H1 (cell line): Measurements from ENCODE around the gene MAP4. TPM values are rescaled to one million over a fixed set of nuclear protein-coding genes. Genes with fewer than 3 reads are reported as not detected.

Experiments
- CTCF ChIA-PET: fragments of 300-600 bp; sonication (Branson Sonifier 250); formaldehyde crosslinking; loops from one replicate; lab custom pipeline; 2021; ENCODE audit not compliant: partially characterized antibody; lab: Charles Lee
- POLR2A ChIA-PET: fragments of 300-600 bp; sonication (Branson Sonifier 250); formaldehyde crosslinking; loops from one replicate; lab custom pipeline; 2021; ENCODE audit warnings: inconsistent platforms; ENCODE audit not compliant: partially characterized antibody; lab: Charles Lee
- DNase-seq, 2 experiments: peaks; one replicate each; pipeline versions ENCODE4 v3.0.0 to v3.0.0-alpha.2; 2010 to 2022; ENCODE audit warnings: low spot score in 2 of 2, low read depth in 1 of 2, mixed read lengths in 1 of 2
- FAIRE-seq: peaks from 2 replicates; lab custom pipeline; 2011; peaks lifted over from hg19 to GRCh38; lab: Jason Lieb, UNC
- H2AFZ ChIP-seq: 2 replicates; pipeline ENCODE4 v1.8.1; 2012; ENCODE audit warnings: low read length, inconsistent platforms
- H2AK5ac ChIP-seq: 2 replicates; pipeline ENCODE4 v1.6.1; 2013; ENCODE audit warnings: low read depth, low read length
- H2BK120ac ChIP-seq: replicated peaks from 2 replicates; pipeline ENCODE3; 2013; ENCODE audit warnings: low read depth, low read length, inconsistent platforms
- H2BK12ac ChIP-seq: 2 replicates; pipeline ENCODE4 v1.6.1; 2013; ENCODE audit warnings: low read depth, low read length
- H2BK15ac ChIP-seq: 2 replicates; pipeline ENCODE4 v1.6.1; 2013; ENCODE audit warnings: low read length
- H2BK20ac ChIP-seq: 2 replicates; pipeline ENCODE4 v1.6.1; 2013; ENCODE audit warnings: low read length
- H2BK5ac ChIP-seq: 2 replicates; pipeline ENCODE4 v1.6.1; 2013; ENCODE audit warnings: low read depth, low read length
- H3K14ac ChIP-seq: 2 replicates; pipeline ENCODE4 v1.6.1; 2013; ENCODE audit warnings: inconsistent platforms; ENCODE audit not compliant: insufficient read length
- H3K18ac ChIP-seq: 2 replicates; pipeline ENCODE4 v1.6.1; 2013; ENCODE audit warnings: low read length; ENCODE audit errors: extremely low read depth
- H3K23ac ChIP-seq: 2 replicates; pipeline ENCODE4 v1.6.1; 2013; ENCODE audit warnings: inconsistent platforms; ENCODE audit not compliant: insufficient read length
- H3K23me2 ChIP-seq: 2 replicates; pipeline ENCODE4 v1.6.1; 2013; ENCODE audit warnings: low read depth, low read length
- H3K27ac ChIP-seq: 2 replicates; pipeline ENCODE4 v1.6.1; 2011; ENCODE audit warnings: low read depth, low read length, inconsistent platforms
- H3K27me3 ChIP-seq, 4 experiments: replicated peaks in 1 of 4; 1 replicate in 1 of 4; 2 replicates in 3 of 4; pipeline versions ENCODE4 v1.6.1 to v1.8.1; 2011 to 2013; ENCODE audit warnings: low read length in 3 of 4, mild to moderate bottlenecking in 3 of 4, inconsistent platforms in 2 of 4, mixed read lengths in 2 of 4, moderate library complexity in 1 of 4; ENCODE audit not compliant: control insufficient read depth in 3 of 4, insufficient read depth in 3 of 4; ENCODE audit errors: extremely low read depth in 1 of 4
- H3K36me3 ChIP-seq, 4 experiments: 2 replicates each; pipeline versions ENCODE4 v1.6.1 to v1.8.1; 2011 to 2013; ENCODE audit warnings: mild to moderate bottlenecking in 4 of 4, low read length in 3 of 4, moderate library complexity in 2 of 4, control low read depth in 1 of 4, inconsistent platforms in 1 of 4; ENCODE audit not compliant: insufficient read depth in 4 of 4, control insufficient read depth in 2 of 4
- H3K4ac ChIP-seq: replicated peaks from 2 replicates; pipeline ENCODE3; 2013; ENCODE audit warnings: low read length, low read depth, mixed read lengths, inconsistent platforms; ENCODE audit not compliant: insufficient read length
- H3K4me1 ChIP-seq, 4 experiments: replicated peaks in 1 of 4; 1 replicate in 1 of 4; 2 replicates in 3 of 4; pipeline versions ENCODE4 v1.6.1 to v1.8.1; 2011 to 2013; ENCODE audit warnings: low read length in 3 of 4, inconsistent platforms in 2 of 4, mixed read lengths in 1 of 4; ENCODE audit not compliant: insufficient read depth in 4 of 4, control insufficient read depth in 3 of 4
- H3K4me2 ChIP-seq, 2 experiments: 2 replicates each; pipeline versions ENCODE4 v1.6.1 to v1.8.1; 2011 to 2013; ENCODE audit warnings: low read depth in 2 of 2, low read length in 2 of 2, control low read depth in 1 of 2, inconsistent platforms in 1 of 2, mild to moderate bottlenecking in 1 of 2; ENCODE audit not compliant: insufficient read depth in 1 of 2
- H3K4me3 ChIP-seq, 4 experiments: fragments of 200-600, 300-600 bp in 1 of 4; sonication (generic), shearing (Covaris generic), sonication (Bioruptor Twin) in 1 of 4; 2 replicates each; pipeline versions ENCODE4 v1.5.1 to v1.8.1; 2011 to 2016; ENCODE audit warnings: low read length in 4 of 4, low read depth in 3 of 4, control low read depth in 2 of 4, inconsistent platforms in 2 of 4, mild to moderate bottlenecking in 2 of 4, mixed read lengths in 1 of 4, moderate library complexity in 1 of 4; ENCODE audit not compliant: insufficient read depth in 2 of 4; ENCODE audit errors: extremely low read depth in 1 of 4
- H3K56ac ChIP-seq: replicated peaks from 2 replicates; pipeline ENCODE3; 2013; ENCODE audit warnings: low read depth, mild to moderate bottlenecking, mixed read lengths, low read length, inconsistent platforms; ENCODE audit not compliant: insufficient read length
- H3K79me1 ChIP-seq: 2 replicates; pipeline ENCODE4 v1.6.1; 2013; ENCODE audit warnings: low read depth, low read length, control low read depth
- H3K79me2 ChIP-seq, 2 experiments: 2 replicates each; pipeline versions ENCODE4 v1.6.1 to v1.8.1; 2012 to 2013; ENCODE audit warnings: low read length in 2 of 2, mild to moderate bottlenecking in 2 of 2, inconsistent platforms in 1 of 2; ENCODE audit not compliant: insufficient read depth in 2 of 2, control insufficient read depth in 1 of 2
- H3K9ac ChIP-seq, 4 experiments: replicated peaks in 1 of 4; 1 replicate in 1 of 4; 2 replicates in 3 of 4; pipeline versions ENCODE4 v1.6.1 to v1.8.1; 2011 to 2013; ENCODE audit warnings: low read depth in 3 of 4, low read length in 3 of 4, control low read depth in 2 of 4, mild to moderate bottlenecking in 2 of 4, moderate library complexity in 2 of 4, inconsistent platforms in 1 of 4; ENCODE audit errors: extremely low read depth in 1 of 4
- H3K9me3 ChIP-seq, 2 experiments: 2 replicates each; pipeline versions ENCODE4 v1.6.1 to v1.8.1; 2012 to 2013; ENCODE audit warnings: mild to moderate bottlenecking in 2 of 2, moderate library complexity in 2 of 2, control low read depth in 1 of 2, inconsistent platforms in 1 of 2, low read depth in 1 of 2, low read length in 1 of 2, mixed read lengths in 1 of 2; ENCODE audit not compliant: insufficient read depth in 2 of 2
- H4K20me1 ChIP-seq, 2 experiments: replicated peaks in 1 of 2; 2 replicates each; pipeline versions ENCODE3 to v1.8.1; 2011 to 2013; ENCODE audit warnings: inconsistent platforms in 2 of 2, low read length in 2 of 2, mild to moderate bottlenecking in 1 of 2; ENCODE audit not compliant: insufficient read depth in 2 of 2, control insufficient read depth in 1 of 2
- H4K5ac ChIP-seq: 2 replicates; pipeline ENCODE4 v1.6.1; 2013; ENCODE audit warnings: low read length, low read depth, mixed read lengths, inconsistent platforms; ENCODE audit not compliant: insufficient read length
- H4K8ac ChIP-seq: 2 replicates; pipeline ENCODE4 v1.8.0; 2013; ENCODE audit warnings: mild to moderate bottlenecking, moderate library complexity, low read length, inconsistent platforms; ENCODE audit not compliant: insufficient read depth; ENCODE audit errors: extremely low read depth
- H4K91ac ChIP-seq: replicated peaks from 2 replicates; pipeline ENCODE3; 2013; ENCODE audit warnings: low read length, mixed read lengths, inconsistent platforms; ENCODE audit not compliant: insufficient read length
- BCL11A ChIP-seq, 2 experiments: IDR thresholded peaks; one replicate each; pipeline ENCODE4 v1.6.1; 2011; ENCODE audit warnings: low read depth in 2 of 2, low read length in 2 of 2, mild to moderate bottlenecking in 2 of 2
- CHD1 ChIP-seq: IDR thresholded peaks from 2 replicates; pipeline ENCODE4 v1.6.1; 2012; ENCODE audit warnings: low read depth, low read length, improper control_type of control experiment
- CREB1 ChIP-seq: IDR thresholded peaks from 2 replicates; pipeline ENCODE4 v1.6.1; 2012; ENCODE audit warnings: inconsistent platforms
- E2F6 ChIP-seq: IDR thresholded peaks from 2 replicates; pipeline ENCODE4 v1.6.1; 2012; ENCODE audit warnings: inconsistent platforms
- FOSL1 ChIP-seq: IDR thresholded peaks from 2 replicates; pipeline ENCODE4 v1.6.1; 2011; ENCODE audit warnings: mild to moderate bottlenecking, low read depth, low read length, moderate library complexity; ENCODE audit not compliant: insufficient read depth
- GTF2F1 ChIP-seq: IDR thresholded peaks from 2 replicates; pipeline ENCODE4 v1.6.1; 2012; ENCODE audit warnings: low read depth, low read length, improper control_type of control experiment, borderline replicate concordance
- NANOG ChIP-seq: IDR thresholded peaks from 2 replicates; pipeline ENCODE4 v1.6.1; 2011; ENCODE audit warnings: low read length, low read depth, mild to moderate bottlenecking, inconsistent platforms; ENCODE audit not compliant: insufficient read depth, poor library complexity, severe bottlenecking
- NRF1 ChIP-seq: IDR thresholded peaks from 2 replicates; pipeline ENCODE4 v1.6.1; 2011; ENCODE audit warnings: mild to moderate bottlenecking, low read depth, low read length, improper control_type of control experiment
- PHF8 ChIP-seq: fragments of 200-600 bp; sonication (generic); conservative IDR thresholded peaks from 2 replicates; pipeline ENCODE4 v1.7.1; 2012; ENCODE audit warnings: low read depth, mild to moderate bottlenecking, inconsistent platforms, low read length, moderate library complexity
- POLR2A ChIP-seq, 2 experiments: IDR thresholded peaks; 1 replicate in 1 of 2; 2 replicates in 1 of 2; pipeline ENCODE4 v1.6.1; 2011; ENCODE audit warnings: low read depth in 2 of 2, low read length in 2 of 2, mild to moderate bottlenecking in 2 of 2; ENCODE audit errors: control extremely low read depth in 1 of 2
- SP2 ChIP-seq: IDR thresholded peaks from 2 replicates; pipeline ENCODE4 v1.6.1; 2012; ENCODE audit warnings: mild to moderate bottlenecking, low read length, inconsistent platforms
- SUZ12 ChIP-seq: fragments of 200-600 bp; sonication (generic); IDR thresholded peaks from 2 replicates; pipeline ENCODE4 v1.6.1; 2012; ENCODE audit warnings: mild to moderate bottlenecking, inconsistent platforms, low read length, moderate library complexity, mixed read lengths
- TAF7 ChIP-seq: optimal IDR thresholded peaks from 2 replicates; pipeline ENCODE3; 2011; ENCODE audit warnings: low read depth, mild to moderate bottlenecking, inconsistent platforms, low read length, moderate library complexity, borderline replicate concordance
- YY1 ChIP-seq: IDR thresholded peaks from 2 replicates; pipeline ENCODE4 v1.6.1; 2011; ENCODE audit warnings: low read depth, mild to moderate bottlenecking, low read length
- WGBS, 2 experiments: shearing (Covaris generic) in 1 of 2; methylation state at CpG; one replicate each; pipeline versions ENCODE4 v1.1.6 to v1.1.7; 2013 to 2015; ENCODE audit warnings: low lambda C conversion rate in 2 of 2, mixed read lengths in 2 of 2, inconsistent platforms in 1 of 2, low coverage in 1 of 2, missing lambda C conversion rate in 1 of 2; ENCODE audit not compliant: insufficient replicate concordance in 2 of 2, insufficient coverage in 1 of 2, insufficient read length in 1 of 2; ENCODE audit errors: extremely low coverage in 1 of 2, missing lambda C conversion rate in 1 of 2; 5-methylcytosine and 5-hydroxymethylcytosine counted together
- polyA plus RNA-seq, 7 experiments: library from polyadenylated mRNA; depleted of rRNA in 3 of 7; stranded (reverse) in 5 of 7; unstranded in 2 of 7; fragments of >200 nt in 5 of 7; fragments of 200-250 nt in 2 of 7; gene quantifications; 1 replicate in 5 of 7; 2 replicates in 1 of 7; 4 replicates in 1 of 7; pipeline versions ENCODE4 v1.2.1 to v1.2.3, GENCODE V29; 2011 to 2013; ENCODE audit warnings: missing spikeins in 2 of 7, mixed read lengths in 2 of 7
- total RNA-seq: library from RNA; stranded (reverse); fragmentation: NEBNext Ultra II Directional; extraction: Animal tissue kit (Norgen Biotek cat#: 25700); gene quantifications from 2 replicates; pipeline ENCODE4 v1.2.1, GENCODE V29; 2021

The MAP4 gene
- total and polyA plus RNA-seq, 2 of the 8 experiments (the other 6 are each of a cell fraction or from before 2014, with no cell fraction given): 67.0 to 179 TPM

DNA sequence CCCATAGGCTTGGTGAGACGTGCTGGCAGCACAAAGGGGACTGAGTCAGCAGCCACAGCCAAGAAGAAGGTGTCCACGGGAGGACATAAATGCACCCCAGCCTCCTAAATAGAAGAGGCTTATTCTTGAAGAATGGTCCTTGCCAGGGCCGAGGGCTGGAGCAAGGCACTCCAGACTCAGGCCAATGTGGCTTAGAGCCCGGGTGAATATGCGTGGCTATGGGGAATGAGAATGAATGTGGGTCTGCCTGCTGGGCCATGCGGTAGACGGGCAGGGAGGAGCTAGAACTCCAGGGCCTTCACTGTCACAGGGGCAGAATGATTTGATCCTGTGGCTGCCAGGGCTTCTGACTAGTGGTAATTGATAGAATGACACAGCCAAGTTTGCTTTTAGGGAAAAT is 179.2 kb downstream of the MAP4 start:
- Histone ChIP-seq H2BK120ac (no peak overlapping the region), H3K23me2 (no peaks in the 10 kb centered on the region), H3K27me3 (no peaks in the 10 kb centered on the region), H3K4ac (no peak overlapping the region), H3K4me2 (no peak overlapping the region), H4K5ac (no peak overlapping the region), H3K4me3 (no peak overlapping the region), H3K56ac (no peak overlapping the region), H3K4me1 (peaks cover 11 to 17% (median 13%) of the 10 kb centered on the region in 4 experiments), H4K20me1 (peaks cover 25 to 28% of the 10 kb centered on the region in 2 experiments), H4K91ac (no peak overlapping the region), H3K27ac (no peak overlapping the region), H3K79me1 (peaks cover 8% of the 10 kb centered on the region; the same call in 1 of the 2 replicates), H3K9ac (no peak overlapping the region), H3K23ac (no peak overlapping the region), H2BK15ac (no peak overlapping the region), H2BK12ac (no peak overlapping the region), H2BK20ac (no peak overlapping the region), H2AK5ac (no peak overlapping the region), H2AFZ (no peak overlapping the region), H3K14ac (no peak overlapping the region), H3K36me3 (peaks cover 10 to 73% (median 31%) of the 10 kb centered on the region in 4 experiments), H4K8ac (no peak overlapping the region), H2BK5ac (no peak overlapping the region), H3K9me3 (no peaks in the 10 kb centered on the region), H3K79me2 (peaks cover 0 to 11% of the 10 kb centered on the region in 2 experiments; a peak in 1 of 4 replicates), H3K18ac (no peak overlapping the region)
- ChIA-PET POLR2A (interaction anchor here (0.7 to 3.4 kb wide), 12 partner anchors 9 to 338 kb away, joined by 3 to 25 read pairs (median 4); no protein-coding TSS in a partner anchor), CTCF (interaction anchor here (0.7 to 8.1 kb wide), 39 partner anchors 9 to 322 kb away, joined by 3 to 59 read pairs (median 4); no protein-coding TSS in a partner anchor)
- FAIRE-seq (no peak), DNase-seq (no peak)
- WGBS, 2 experiments: 82% methylated on average over 7 of the region's 7 CpGs; no CpG with 5 or more reads in 1 of the 2 experiments
- TF ChIP-seq PHF8 (no peak), SP2 (no peak), BCL11A (IDR thresholded peaks at IDR 0.05; ENCODE audit: low read depth in 2 of 2, low read length in 2 of 2) (no peak), FOSL1 (no peak), CHD1 (no peak), GTF2F1 (no peak), CREB1 (no peak), SUZ12 (no peak), E2F6 (no peak), YY1 (no peak), NANOG (no peak), TAF7 (no peak), POLR2A (IDR thresholded peaks at IDR 0.05; ENCODE audit: control extremely low read depth in 1 of 2, low read depth in 2 of 2, low read length in 2 of 2) (no peak), NRF1 (no peak)
